GM04503 (cell line): ENCODE results near the gene PTPN9.
"Not testable (repeated sequence)": the region's sequence is repeated elsewhere in the genome, so short reads cannot be mapped to it uniquely, and the experiment has no call there.

ENCODE experiments used
- DNase-seq: peaks from one replicate; pipeline ENCODE4 v3.0.0-alpha.2; 2012; ENCODE audit warnings: low read depth

PTPN9 gene

GRCh38 chr15:75582943-75583342, 3.8 kb upstream of the PTPN9 start:
- not testable (repeated sequence) for DNase-seq

- no peak for DNase-seq
These were observed 755 bp downstream of the PTPN9 start for GRCh38 chr15:75578173-75578947.

GRCh38 chr15:75577401-75578172, 1.5 kb downstream of the PTPN9 start:
- no peak for DNase-seq

- DNase-seq = no peak
These were observed 5.3 kb downstream of the PTPN9 start for GRCh38 chr15:75573648-75574384.

- no peak for DNase-seq
These were observed 8.8 kb downstream of the PTPN9 start for GRCh38 chr15:75570126-75570845.

GRCh38 chr15:75565062-75565970, 13.8 kb downstream of the PTPN9 start:
- DNase-seq = no peak

GRCh38 chr15:75561888-75562287, 17.2 kb downstream of the PTPN9 start:
- DNase-seq = no peak

- not testable (repeated sequence) for DNase-seq
These were observed 19.8 kb downstream of the PTPN9 start for GRCh38 chr15:75559360-75559759.

- not testable (repeated sequence) for DNase-seq
These were observed 20.2 kb downstream of the PTPN9 start for GRCh38 chr15:75558955-75559354.

GRCh38 chr15:75554717-75555116, 24.4 kb downstream of the PTPN9 start:
- no peak for DNase-seq

- no peak for DNase-seq
These were observed 25.5 kb downstream of the PTPN9 start for GRCh38 chr15:75553659-75554058.

GRCh38 chr15:75551091-75551490, 28.0 kb downstream of the PTPN9 start:
- DNase-seq = no peak

GRCh38 chr15:75545064-75545463, 34.1 kb downstream of the PTPN9 start:
- DNase-seq = no peak

GRCh38 chr15:75544359-75544758, 34.8 kb downstream of the PTPN9 start:
- no peak for DNase-seq

- not testable (repeated sequence) for DNase-seq
These were observed 36.1 kb downstream of the PTPN9 start for GRCh38 chr15:75542949-75543545.

GRCh38 chr15:75542386-75542797, 36.7 kb downstream of the PTPN9 start:
- no peak for DNase-seq

GRCh38 chr15:75538376-75538775, 40.7 kb downstream of the PTPN9 start:
- DNase-seq = no peak

GRCh38 chr15:75533945-75534344, 45.2 kb downstream of the PTPN9 start:
- DNase-seq = no peak

- DNase-seq = no peak
These were observed 46.5 kb downstream of the PTPN9 start for GRCh38 chr15:75532413-75533250.
